ENCODE data around the gene CAVIN4. TPM values are rescaled to one million over a fixed set of nuclear protein-coding genes. Genes with fewer than 3 reads are reported as not detected.
A peak's percentile ranks its signal among the peaks of the same experiment; 100 is the strongest.

The CAVIN4 gene
- total and polyA plus RNA-seq, 9 of the 15 experiments (the other 6 are each of a cell fraction or from before 2014, with no cell fraction given), result 0.06 to 0.29 (median 0.18) TPM

DNA sequence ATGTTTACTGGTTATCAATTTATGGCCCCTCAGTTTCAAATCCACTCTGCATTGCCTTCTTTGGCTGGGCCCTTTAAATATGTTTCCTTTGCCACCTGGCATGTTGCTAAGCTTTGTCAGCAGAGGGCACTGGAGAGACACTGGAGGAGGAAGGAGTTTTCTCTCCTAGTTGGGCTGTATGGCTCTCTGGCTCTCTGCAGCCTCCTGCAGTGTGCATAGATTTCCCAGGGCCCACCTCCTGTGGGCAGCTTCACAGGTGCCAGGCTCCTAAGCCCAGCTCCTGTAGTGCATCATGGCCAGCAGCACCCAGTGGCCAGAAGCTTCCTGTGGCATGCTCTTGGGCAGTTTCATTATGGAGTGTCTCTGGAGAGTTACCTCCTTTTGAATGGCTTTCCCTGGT, 23.3 kb downstream of the CAVIN4 start (continued):
- TF ChIP-seq, protein P1, sequence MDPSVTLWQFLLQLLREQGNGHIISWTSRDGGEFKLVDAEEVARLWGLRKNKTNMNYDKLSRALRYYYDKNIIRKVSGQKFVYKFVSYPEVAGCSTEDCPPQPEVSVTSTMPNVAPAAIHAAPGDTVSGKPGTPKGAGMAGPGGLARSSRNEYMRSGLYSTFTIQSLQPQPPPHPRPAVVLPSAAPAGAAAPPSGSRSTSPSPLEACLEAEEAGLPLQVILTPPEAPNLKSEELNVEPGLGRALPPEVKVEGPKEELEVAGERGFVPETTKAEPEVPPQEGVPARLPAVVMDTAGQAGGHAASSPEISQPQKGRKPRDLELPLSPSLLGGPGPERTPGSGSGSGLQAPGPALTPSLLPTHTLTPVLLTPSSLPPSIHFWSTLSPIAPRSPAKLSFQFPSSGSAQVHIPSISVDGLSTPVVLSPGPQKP (CRISPR knock-in tag; IDR thresholded peaks at IDR 0.05), result no peak
- TF ChIP-seq SMC3 (conservative IDR thresholded peaks at IDR 0.05; ENCODE audit: insufficient read depth, low read depth, low read length) (peak; percentile 44; the same call in 1 of the 2 replicates), ZNF764 (CRISPR knock-in tag; IDR thresholded peaks at IDR 0.05; ENCODE audit: low read depth) (no peak), RAD21 (CRISPR knock-in tag; conservative IDR thresholded peaks at IDR 0.05 in 1 of 2, IDR thresholded peaks at IDR 0.05 in 1 of 2) (peak; percentile 38 to 61), ZKSCAN1 (IDR thresholded peaks at IDR 0.05; ENCODE audit: low read depth, low read length) (no peak), ZNF347 (CRISPR knock-in tag; IDR thresholded peaks at IDR 0.05; ENCODE audit: low read depth) (no peak), NELFE (IDR thresholded peaks at IDR 0.05; ENCODE audit: insufficient read depth, insufficient read length) (no peak), NR2F6 (CRISPR knock-in tag; IDR thresholded peaks at IDR 0.05) (no peak)
- TF ChIP-seq, protein P2, sequence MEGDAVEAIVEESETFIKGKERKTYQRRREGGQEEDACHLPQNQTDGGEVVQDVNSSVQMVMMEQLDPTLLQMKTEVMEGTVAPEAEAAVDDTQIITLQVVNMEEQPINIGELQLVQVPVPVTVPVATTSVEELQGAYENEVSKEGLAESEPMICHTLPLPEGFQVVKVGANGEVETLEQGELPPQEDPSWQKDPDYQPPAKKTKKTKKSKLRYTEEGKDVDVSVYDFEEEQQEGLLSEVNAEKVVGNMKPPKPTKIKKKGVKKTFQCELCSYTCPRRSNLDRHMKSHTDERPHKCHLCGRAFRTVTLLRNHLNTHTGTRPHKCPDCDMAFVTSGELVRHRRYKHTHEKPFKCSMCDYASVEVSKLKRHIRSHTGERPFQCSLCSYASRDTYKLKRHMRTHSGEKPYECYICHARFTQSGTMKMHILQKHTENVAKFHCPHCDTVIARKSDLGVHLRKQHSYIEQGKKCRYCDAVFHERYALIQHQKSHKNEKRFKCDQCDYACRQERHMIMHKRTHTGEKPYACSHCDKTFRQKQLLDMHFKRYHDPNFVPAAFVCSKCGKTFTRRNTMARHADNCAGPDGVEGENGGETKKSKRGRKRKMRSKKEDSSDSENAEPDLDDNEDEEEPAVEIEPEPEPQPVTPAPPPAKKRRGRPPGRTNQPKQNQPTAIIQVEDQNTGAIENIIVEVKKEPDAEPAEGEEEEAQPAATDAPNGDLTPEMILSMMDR (IDR thresholded peaks at IDR 0.05 in 2 of 3, conservative IDR thresholded peaks at IDR 0.05 in 1 of 3; ENCODE audit: insufficient read depth in 2 of 3, low read depth in 1 of 3, low read length in 3 of 3), result peak; percentile 70 to 77 (median 77)
- TF ChIP-seq, protein P3, sequence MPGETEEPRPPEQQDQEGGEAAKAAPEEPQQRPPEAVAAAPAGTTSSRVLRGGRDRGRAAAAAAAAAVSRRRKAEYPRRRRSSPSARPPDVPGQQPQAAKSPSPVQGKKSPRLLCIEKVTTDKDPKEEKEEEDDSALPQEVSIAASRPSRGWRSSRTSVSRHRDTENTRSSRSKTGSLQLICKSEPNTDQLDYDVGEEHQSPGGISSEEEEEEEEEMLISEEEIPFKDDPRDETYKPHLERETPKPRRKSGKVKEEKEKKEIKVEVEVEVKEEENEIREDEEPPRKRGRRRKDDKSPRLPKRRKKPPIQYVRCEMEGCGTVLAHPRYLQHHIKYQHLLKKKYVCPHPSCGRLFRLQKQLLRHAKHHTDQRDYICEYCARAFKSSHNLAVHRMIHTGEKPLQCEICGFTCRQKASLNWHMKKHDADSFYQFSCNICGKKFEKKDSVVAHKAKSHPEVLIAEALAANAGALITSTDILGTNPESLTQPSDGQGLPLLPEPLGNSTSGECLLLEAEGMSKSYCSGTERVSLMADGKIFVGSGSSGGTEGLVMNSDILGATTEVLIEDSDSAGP (CRISPR knock-in tag; IDR thresholded peaks at IDR 0.05), result peak; percentile 70; the same call in 1 of the 2 replicates
